GM23338 (cell line): Measurements from ENCODE around the gene CCDC92. TPM values are rescaled to one million over a fixed set of nuclear protein-coding genes. Genes with fewer than 3 reads are reported as not detected.

Experiments used
- ATAC-seq: fragments of 200-7000 bp; cut with Tn5 transposase; 3 replicates; pipeline ENCODE4 v1.9.1; 2020
- DNase-seq: peaks from one replicate; pipeline ENCODE4 v3.0.0-alpha.2; 2015; ENCODE audit warnings: low spot score
- H2AFZ ChIP-seq: fragments of 200-600 bp; sonication (generic); 2 replicates; pipeline ENCODE4 v1.8.0; 2016; ENCODE audit warnings: antibody characterized with exemption, mild to moderate bottlenecking, moderate library complexity
- H3F3A ChIP-seq: fragments of 200-600 bp; sonication (generic); replicated peaks from 2 replicates; pipeline ENCODE4 v1.8.0; 2017; ENCODE audit warnings: antibody characterized with exemption, mixed run types, low read depth
- H3K27ac ChIP-seq: fragments of 200-600 bp; sonication (generic); 2 replicates; pipeline ENCODE4 v1.6.1; 2016; ENCODE audit warnings: low read depth
- H3K27me3 ChIP-seq: fragments of 200-600 bp; sonication (generic); 2 replicates; pipeline ENCODE4 v1.8.0; 2016; ENCODE audit warnings: mild to moderate bottlenecking, mixed run types, moderate library complexity; ENCODE audit not compliant: insufficient read depth
- H3K36me3 ChIP-seq: fragments of 200-600 bp; sonication (generic); 2 replicates; pipeline ENCODE4 v1.8.0; 2016; ENCODE audit warnings: mild to moderate bottlenecking; ENCODE audit not compliant: insufficient read depth
- H3K4me1 ChIP-seq: fragments of 200-600 bp; sonication (generic); 2 replicates; pipeline ENCODE4 v1.8.0; 2016; ENCODE audit warnings: mild to moderate bottlenecking, moderate library complexity; ENCODE audit not compliant: insufficient read depth
- H3K4me2 ChIP-seq: fragments of 200-600 bp; sonication (generic); 2 replicates; pipeline ENCODE4 v1.7.1; 2017; ENCODE audit warnings: mixed run types
- H3K4me3 ChIP-seq: fragments of 200-600 bp; sonication (generic); 2 replicates; pipeline ENCODE4 v1.6.1; 2016; ENCODE audit warnings: mixed run types
- H3K79me2 ChIP-seq: fragments of 200-600 bp; sonication (generic); replicated peaks from 2 replicates; pipeline ENCODE4 v1.8.0; 2017; ENCODE audit warnings: mild to moderate bottlenecking; ENCODE audit not compliant: insufficient read depth
- H3K9me2 ChIP-seq: fragments of 200-600 bp; sonication (generic); 2 replicates; pipeline ENCODE4 v1.8.0; 2017; ENCODE audit not compliant: insufficient read depth
- H4K20me1 ChIP-seq: fragments of 200-600 bp; sonication (generic); replicated peaks from 2 replicates; pipeline ENCODE4 v1.8.0; 2017; ENCODE audit warnings: mild to moderate bottlenecking; ENCODE audit not compliant: insufficient read depth
- H3K27ac Mint-ChIP-seq: 2 replicates; pipeline ENCODE4 v1.8.0; 2020; ENCODE audit warnings: inconsistent platforms, mild to moderate bottlenecking, moderate library complexity, mixed read lengths
- H3K27me3 Mint-ChIP-seq: 3 replicates; pipeline ENCODE4 v1.8.0; 2022; ENCODE audit warnings: low read depth, mild to moderate bottlenecking, moderate library complexity, mixed read lengths, inconsistent platforms; ENCODE audit not compliant: insufficient read depth, poor library complexity
- H3K36me3 Mint-ChIP-seq: 3 replicates; pipeline ENCODE4 v1.8.0; 2021; ENCODE audit warnings: low read depth, mild to moderate bottlenecking, inconsistent platforms, moderate library complexity, mixed read lengths
- H3K4me1 Mint-ChIP-seq: 3 replicates; pipeline ENCODE4 v1.8.0; 2020; ENCODE audit warnings: mild to moderate bottlenecking, inconsistent platforms, mixed read lengths
- H3K4me3 Mint-ChIP-seq: 3 replicates; pipeline ENCODE4 v1.8.0; 2021; ENCODE audit warnings: moderate library complexity, mild to moderate bottlenecking, inconsistent platforms, mixed read lengths
- H3K9me3 Mint-ChIP-seq: 3 replicates; pipeline ENCODE4 v1.8.0; 2020; ENCODE audit warnings: moderate library complexity, mild to moderate bottlenecking, inconsistent platforms, mixed read lengths
- JUNB ChIP-seq: IDR thresholded peaks from one replicate; pipeline ENCODE4 v1.6.1; 2016; ENCODE audit warnings: antibody characterized with exemption; ENCODE audit not compliant: unreplicated experiment
- POLR2AphosphoS5 ChIP-seq: IDR thresholded peaks from 2 replicates; pipeline ENCODE4 v1.6.1; 2016; ENCODE audit warnings: antibody characterized with exemption, low read depth
- REST ChIP-seq: IDR thresholded peaks from one replicate; pipeline ENCODE4 v1.6.1; 2018; ENCODE audit warnings: antibody characterized with exemption; ENCODE audit not compliant: unreplicated experiment
- ZNF331 ChIP-seq: fragments of 250-450 bp; sonication (Bioruptor Pico); IDR thresholded peaks from 2 replicates; pipeline ENCODE4 v1.5.0; 2020; ENCODE audit warnings: low read depth, mild to moderate bottlenecking, moderate library complexity
- long read RNA-seq: library from polyadenylated mRNA; unstranded; transcript quantifications from one replicate; pipeline ENCODE4 v2.0.0, GENCODE V29; 2020; ENCODE audit not compliant: unreplicated experiment
- polyA plus RNA-seq: library from polyadenylated mRNA; unstranded; fragments of >200 nt; fragmentation: Nextera tagmentation; extraction: Ambion mirVana; gene quantifications from 2 replicates; pipeline ENCODE4 v1.2.1, GENCODE V29; 2016
- total RNA-seq: library from RNA; depleted of rRNA; stranded (reverse); fragments of >200 nt; shearing (Covaris generic); gene quantifications from 2 replicates; pipeline ENCODE4 v1.2.3, GENCODE V29; 2014; rRNA removed
- TF ChIP-seq, protein P1 (sequence below), 2 experiments: fragments of 200-600 bp in 1 of 2; sonication (generic) in 1 of 2; conservative IDR thresholded peaks; 2 replicates each; pipeline versions ENCODE4 v1.5.1 to v1.6.1; 2016 to 2017; ENCODE audit warnings: antibody characterized with exemption in 2 of 2, low read depth in 2 of 2, mild to moderate bottlenecking in 2 of 2, moderate library complexity in 1 of 2
- TF ChIP-seq, protein P2 (sequence below): IDR thresholded peaks from 2 replicates; pipeline ENCODE4 v1.6.1; 2016; ENCODE audit warnings: antibody characterized with exemption

Gene CCDC92, protein sequence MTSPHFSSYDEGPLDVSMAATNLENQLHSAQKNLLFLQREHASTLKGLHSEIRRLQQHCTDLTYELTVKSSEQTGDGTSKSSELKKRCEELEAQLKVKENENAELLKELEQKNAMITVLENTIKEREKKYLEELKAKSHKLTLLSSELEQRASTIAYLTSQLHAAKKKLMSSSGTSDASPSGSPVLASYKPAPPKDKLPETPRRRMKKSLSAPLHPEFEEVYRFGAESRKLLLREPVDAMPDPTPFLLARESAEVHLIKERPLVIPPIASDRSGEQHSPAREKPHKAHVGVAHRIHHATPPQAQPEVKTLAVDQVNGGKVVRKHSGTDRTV
- total RNA-seq = 0.31 TPM in 1 of 2 replicates, not detected in the other
- polyA plus RNA-seq = 0.08 and 0.37 TPM in 2 replicates
- long read RNA-seq = 0 reads

DNA sequence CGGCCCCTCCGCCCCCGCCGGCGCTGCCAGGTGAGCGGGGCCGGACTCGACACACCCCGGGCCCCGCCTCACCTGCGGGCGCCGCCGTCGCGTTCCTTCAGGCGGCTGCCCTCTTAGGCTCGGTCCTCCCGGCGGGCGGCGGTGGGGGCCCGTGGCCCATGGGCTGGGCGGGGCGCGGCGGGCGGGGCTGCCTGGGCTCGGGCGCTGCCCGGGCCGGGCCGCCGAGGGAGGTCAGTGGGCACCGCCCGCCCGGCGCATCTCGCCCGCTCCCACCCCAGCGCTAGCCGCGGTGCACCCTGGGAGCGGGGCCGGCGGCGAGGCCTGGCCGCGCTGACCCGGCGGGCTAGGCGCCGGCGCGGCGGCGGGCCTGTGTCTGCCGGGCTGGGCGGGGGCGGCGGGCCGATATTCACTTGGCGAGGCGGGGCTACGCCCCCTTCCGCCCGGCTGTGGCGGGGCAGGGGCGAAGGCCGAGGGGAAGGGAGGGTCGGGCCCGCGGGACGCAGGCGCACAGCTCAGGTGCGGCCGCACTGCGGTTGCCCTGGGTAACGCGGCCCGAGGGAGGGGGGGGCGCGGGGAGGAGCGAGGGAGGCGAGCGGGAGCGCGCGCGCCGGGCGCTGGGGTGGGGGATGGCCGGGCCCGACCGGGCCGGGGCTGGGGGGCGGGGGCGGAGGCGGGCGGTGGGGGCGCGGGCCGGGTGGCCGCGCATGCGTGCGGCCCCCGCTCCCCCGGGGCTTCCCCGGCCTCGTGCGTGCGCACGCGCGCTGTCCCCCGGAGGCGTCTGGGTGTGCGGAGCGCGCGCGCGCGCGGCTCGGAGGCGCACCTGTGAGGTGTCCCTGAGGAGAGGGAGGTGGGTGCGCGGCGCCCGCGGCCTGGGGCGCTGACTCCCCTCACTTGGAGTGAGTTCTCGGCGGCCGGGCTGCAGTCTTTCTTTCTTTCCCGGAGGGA is at the start of gene CCDC92, which contains the start of gene ZNF664:
Gene CCDC92, minus strand, starts transcription at position 375 of the 945 bp plus-strand sequence. CDS start 28,526 bp downstream, outside the sequence.
Gene ZNF664, plus strand, starts transcription at position 759 of the 945 bp plus-strand sequence. CDS start 38,930 bp downstream, outside the sequence.
- H3K9me2 ChIP-seq = no peaks in the 10 kb centered on the region
- peaks cover 77% of the 10 kb centered on the region for H3K27me3 ChIP-seq
- no peak within 1 kb of the TSS for H3K27ac Mint-ChIP-seq
- no peak within 1 kb of the TSS for H3K27ac ChIP-seq
- no peaks in the 10 kb centered on the region for H3K36me3 ChIP-seq
- H3K4me3 Mint-ChIP-seq = peak within 1 kb of the TSS; percentile 89
- peak within 1 kb of the TSS; percentile 85 for H3K4me2 ChIP-seq
- DNase-seq (peak; percentile 93), ATAC-seq (peak; percentile 64)
- no peaks in the 10 kb centered on the region for H3K9me3 Mint-ChIP-seq
- peaks cover 57% of the 10 kb centered on the region for H3K27me3 Mint-ChIP-seq
- no peaks in the 10 kb centered on the region for H3K79me2 ChIP-seq
- peak within 1 kb of the TSS; percentile 11; the same call in 1 of the 2 replicates for H2AFZ ChIP-seq
- peaks cover 15% of the 10 kb centered on the region for H3K4me1 Mint-ChIP-seq
- peaks cover 59% of the 10 kb centered on the region for H4K20me1 ChIP-seq
- no peak for TF ChIP-seq REST
- TF ChIP-seq POLR2AphosphoS5 = peak; percentile 63
- TF ChIP-seq, protein P1, sequence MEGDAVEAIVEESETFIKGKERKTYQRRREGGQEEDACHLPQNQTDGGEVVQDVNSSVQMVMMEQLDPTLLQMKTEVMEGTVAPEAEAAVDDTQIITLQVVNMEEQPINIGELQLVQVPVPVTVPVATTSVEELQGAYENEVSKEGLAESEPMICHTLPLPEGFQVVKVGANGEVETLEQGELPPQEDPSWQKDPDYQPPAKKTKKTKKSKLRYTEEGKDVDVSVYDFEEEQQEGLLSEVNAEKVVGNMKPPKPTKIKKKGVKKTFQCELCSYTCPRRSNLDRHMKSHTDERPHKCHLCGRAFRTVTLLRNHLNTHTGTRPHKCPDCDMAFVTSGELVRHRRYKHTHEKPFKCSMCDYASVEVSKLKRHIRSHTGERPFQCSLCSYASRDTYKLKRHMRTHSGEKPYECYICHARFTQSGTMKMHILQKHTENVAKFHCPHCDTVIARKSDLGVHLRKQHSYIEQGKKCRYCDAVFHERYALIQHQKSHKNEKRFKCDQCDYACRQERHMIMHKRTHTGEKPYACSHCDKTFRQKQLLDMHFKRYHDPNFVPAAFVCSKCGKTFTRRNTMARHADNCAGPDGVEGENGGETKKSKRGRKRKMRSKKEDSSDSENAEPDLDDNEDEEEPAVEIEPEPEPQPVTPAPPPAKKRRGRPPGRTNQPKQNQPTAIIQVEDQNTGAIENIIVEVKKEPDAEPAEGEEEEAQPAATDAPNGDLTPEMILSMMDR (conservative IDR thresholded peaks at IDR 0.05; ENCODE audit: low read depth in 2 of 2) = peak in 1 of 2 experiments; percentile 39; a peak in 2 of 4 replicates
- peaks cover 14% of the 10 kb centered on the region for H3K4me1 ChIP-seq
- peaks cover 16% of the 10 kb centered on the region for H3F3A ChIP-seq
- H3K4me3 ChIP-seq = peak within 1 kb of the TSS; percentile 59
- peaks cover 30% of the 10 kb centered on the region for H3K36me3 Mint-ChIP-seq

DNA sequence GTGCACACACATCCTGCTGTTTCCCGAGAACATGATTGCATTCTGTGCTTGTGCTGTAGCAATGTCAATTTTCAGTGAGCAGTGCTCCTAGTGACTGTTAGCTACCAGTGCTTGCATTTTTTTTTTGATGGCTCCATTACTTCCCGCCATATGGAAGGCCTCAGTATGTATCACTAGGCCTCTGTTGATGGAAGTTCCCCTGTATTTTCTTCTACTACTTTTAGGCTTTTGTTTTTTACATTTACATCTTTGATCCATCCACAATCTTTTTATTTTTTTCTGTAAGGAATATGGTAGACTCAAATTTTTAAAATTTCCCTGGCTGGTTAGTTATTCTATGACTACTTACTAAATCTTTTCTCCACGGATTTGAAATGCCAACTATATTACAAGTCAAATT is 49.5 kb upstream of the CCDC92 start:
- Mint-ChIP-seq H3K9me3 (peaks cover 10% of the 10 kb centered on the region), H3K27me3 (peaks cover 4% of the 10 kb centered on the region), H3K4me3 (no peak overlapping the region), H3K27ac (no peak overlapping the region), H3K36me3 (no peaks in the 10 kb centered on the region; the same call in 2 of the 3 replicates), H3K4me1 (no peaks in the 10 kb centered on the region)
- H3K27ac ChIP-seq = no peak overlapping the region
- no peaks in the 10 kb centered on the region for H3K79me2 ChIP-seq
- H2AFZ ChIP-seq = no peak overlapping the region
- H3K4me2 ChIP-seq = no peak overlapping the region
- H3K4me1 ChIP-seq = no peaks in the 10 kb centered on the region
- H4K20me1 ChIP-seq = no peaks in the 10 kb centered on the region
- DNase-seq = no peak
- no peak for ATAC-seq
- no peaks in the 10 kb centered on the region for H3K27me3 ChIP-seq
- no peak overlapping the region for H3K4me3 ChIP-seq
- no peaks in the 10 kb centered on the region for H3K36me3 ChIP-seq
- H3F3A ChIP-seq = no peaks in the 10 kb centered on the region
- H3K9me2 ChIP-seq = no peaks in the 10 kb centered on the region
- TF ChIP-seq ZNF331 (CRISPR knock-in tag) = no peak
- TF ChIP-seq, protein P2, sequence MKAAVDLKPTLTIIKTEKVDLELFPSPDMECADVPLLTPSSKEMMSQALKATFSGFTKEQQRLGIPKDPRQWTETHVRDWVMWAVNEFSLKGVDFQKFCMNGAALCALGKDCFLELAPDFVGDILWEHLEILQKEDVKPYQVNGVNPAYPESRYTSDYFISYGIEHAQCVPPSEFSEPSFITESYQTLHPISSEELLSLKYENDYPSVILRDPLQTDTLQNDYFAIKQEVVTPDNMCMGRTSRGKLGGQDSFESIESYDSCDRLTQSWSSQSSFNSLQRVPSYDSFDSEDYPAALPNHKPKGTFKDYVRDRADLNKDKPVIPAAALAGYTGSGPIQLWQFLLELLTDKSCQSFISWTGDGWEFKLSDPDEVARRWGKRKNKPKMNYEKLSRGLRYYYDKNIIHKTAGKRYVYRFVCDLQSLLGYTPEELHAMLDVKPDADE = no peak
- TF ChIP-seq JUNB = no peak
